Esophagus (tissue), 2 donors: ENCODE measurements around the gene EXT2. TPM values are rescaled to one million over a fixed set of nuclear protein-coding genes. Genes with fewer than 3 reads are reported as not detected.

Experiments used
- H3K27ac ChIP-seq, 2 donors: one replicate each; pipeline ENCODE4 v1.5.1; 2013; ENCODE audit warnings: low read depth in 2 of 2, mild to moderate bottlenecking in 2 of 2, inconsistent platforms in 1 of 2, low read length in 1 of 2, moderate library complexity in 1 of 2
- H3K27me3 ChIP-seq, 2 donors: one replicate each; pipeline ENCODE4 v1.6.1; 2013; ENCODE audit warnings: low read length in 2 of 2, control low read depth in 1 of 2, mild to moderate bottlenecking in 1 of 2; ENCODE audit not compliant: insufficient read depth in 2 of 2, control insufficient read depth in 1 of 2
- H3K36me3 ChIP-seq, 2 donors: one replicate each; pipeline ENCODE4 v1.6.1; 2013; ENCODE audit warnings: low read length in 1 of 2; ENCODE audit not compliant: control insufficient read depth in 2 of 2, insufficient read depth in 2 of 2
- H3K4me1 ChIP-seq, 2 donors: one replicate each; pipeline ENCODE4 v1.6.1; 2013; ENCODE audit warnings: low read length in 1 of 2; ENCODE audit not compliant: control insufficient read depth in 2 of 2, insufficient read depth in 2 of 2
- H3K4me3 ChIP-seq, 2 donors: one replicate each; pipeline ENCODE4 v1.5.1; 2013; ENCODE audit warnings: low read length in 2 of 2, mild to moderate bottlenecking in 2 of 2, low read depth in 1 of 2, moderate library complexity in 1 of 2
- H3K9me3 ChIP-seq, 2 donors: one replicate each; pipeline ENCODE4 v1.6.1; 2013; ENCODE audit warnings: mild to moderate bottlenecking in 2 of 2, low read depth in 1 of 2, low read length in 1 of 2, moderate library complexity in 1 of 2; ENCODE audit not compliant: control insufficient read depth in 2 of 2, insufficient read depth in 1 of 2
- WGBS, 2 donors: extraction: QIAGEN DNeasy Blood & Tissue Kit; methylation state at CpG; one replicate each; pipeline ENCODE4 v1.1.7; 2013; 5-methylcytosine and 5-hydroxymethylcytosine counted together
- polyA plus RNA-seq, 2 donors: library from polyadenylated mRNA; stranded (reverse); fragments of 200-250 nt; gene quantifications; one replicate each; pipeline ENCODE4 v1.2.3, GENCODE V29; 2013
- donor health status: healthy with polysubstance abuse.
- donor health status: Bipolar disorder and iron deficiency.

Gene EXT2
- polyA plus RNA-seq, 2 donors, result 13.5 to 16.4 TPM

DNA sequence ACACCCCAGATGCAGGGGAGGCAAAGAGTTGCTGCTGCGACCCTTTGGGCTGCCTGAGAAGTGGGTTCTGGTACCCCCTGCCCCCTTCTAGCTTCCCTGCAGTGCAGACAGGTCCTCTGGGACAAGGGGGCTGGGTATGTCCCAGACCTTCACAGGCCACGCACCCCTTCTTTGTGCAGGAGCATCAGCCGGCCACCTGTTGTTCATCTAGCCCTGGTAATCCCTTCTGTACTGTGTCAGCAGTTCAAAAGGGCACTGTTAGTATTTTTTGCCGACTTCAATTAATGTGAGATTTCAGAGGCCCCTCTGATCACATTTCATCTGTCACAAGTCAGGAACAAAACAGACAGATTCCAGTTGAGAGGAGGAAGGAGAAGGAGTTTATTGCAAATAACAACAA, 164.6 kb downstream of the EXT2 start:
- 60 to 64% methylated on average over 4 of the region's 4 CpGs for WGBS, 2 donors
- H3K36me3 ChIP-seq, result no peaks in the 10 kb centered on the region
- H3K4me1 ChIP-seq, result peaks cover 0 to 2% of the 10 kb centered on the region in 2 donors
- H3K27ac ChIP-seq, result no peak overlapping the region
- H3K4me3 ChIP-seq, result no peak overlapping the region
- peaks cover 0 to 2% of the 10 kb centered on the region in 2 donors for H3K9me3 ChIP-seq
- no peaks in the 10 kb centered on the region for H3K27me3 ChIP-seq

DNA sequence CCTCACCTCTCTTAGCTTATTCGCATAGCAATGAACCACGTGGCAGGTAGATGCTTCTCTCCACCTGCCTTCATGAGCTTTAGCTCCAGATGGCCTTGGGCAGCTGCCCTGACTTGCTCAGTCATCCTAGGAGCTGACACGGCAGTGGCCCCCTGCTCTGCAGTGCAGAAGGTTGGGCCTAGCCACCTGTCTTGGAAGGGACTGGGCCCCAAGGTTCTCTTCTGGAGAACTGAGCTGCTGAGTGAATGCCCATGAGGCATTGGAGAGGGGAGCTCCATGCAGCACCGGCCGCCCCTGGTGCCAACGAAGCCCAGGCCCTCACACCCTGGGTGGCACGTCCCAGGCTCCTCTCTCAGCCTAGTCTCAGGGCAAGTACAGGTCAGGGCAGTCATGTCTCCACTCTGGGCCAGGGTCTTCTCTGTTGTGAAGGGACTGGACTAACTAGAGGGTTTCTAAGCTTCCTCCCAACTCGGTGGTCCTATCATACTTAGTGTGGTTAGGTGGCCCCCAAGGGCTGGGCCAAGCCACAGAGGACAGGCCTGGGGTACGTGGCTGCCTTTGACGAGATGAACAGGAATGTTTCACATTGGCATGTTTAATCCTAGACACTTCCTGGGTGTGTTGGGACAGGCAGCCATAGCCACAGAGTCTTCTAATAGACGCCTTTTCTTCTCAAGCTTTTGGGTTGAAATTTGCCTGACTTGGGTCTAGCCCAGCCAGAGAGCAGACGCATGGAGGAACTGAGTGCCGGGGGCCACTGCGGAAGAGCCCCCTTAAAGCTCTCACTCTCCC, 166.5 kb downstream of the EXT2 start:
- Histone ChIP-seq H3K9me3 (peaks cover 0 to 2% of the 10 kb centered on the region in 2 donors), H3K27ac (no peak overlapping the region), H3K4me3 (no peak overlapping the region), H3K4me1 (peaks cover 0 to 2% of the 10 kb centered on the region in 2 donors), H3K27me3 (no peaks in the 10 kb centered on the region), H3K36me3 (no peaks in the 10 kb centered on the region)
- 78 to 80% methylated on average over 14 of the region's 14 CpGs for WGBS, 2 donors

DNA sequence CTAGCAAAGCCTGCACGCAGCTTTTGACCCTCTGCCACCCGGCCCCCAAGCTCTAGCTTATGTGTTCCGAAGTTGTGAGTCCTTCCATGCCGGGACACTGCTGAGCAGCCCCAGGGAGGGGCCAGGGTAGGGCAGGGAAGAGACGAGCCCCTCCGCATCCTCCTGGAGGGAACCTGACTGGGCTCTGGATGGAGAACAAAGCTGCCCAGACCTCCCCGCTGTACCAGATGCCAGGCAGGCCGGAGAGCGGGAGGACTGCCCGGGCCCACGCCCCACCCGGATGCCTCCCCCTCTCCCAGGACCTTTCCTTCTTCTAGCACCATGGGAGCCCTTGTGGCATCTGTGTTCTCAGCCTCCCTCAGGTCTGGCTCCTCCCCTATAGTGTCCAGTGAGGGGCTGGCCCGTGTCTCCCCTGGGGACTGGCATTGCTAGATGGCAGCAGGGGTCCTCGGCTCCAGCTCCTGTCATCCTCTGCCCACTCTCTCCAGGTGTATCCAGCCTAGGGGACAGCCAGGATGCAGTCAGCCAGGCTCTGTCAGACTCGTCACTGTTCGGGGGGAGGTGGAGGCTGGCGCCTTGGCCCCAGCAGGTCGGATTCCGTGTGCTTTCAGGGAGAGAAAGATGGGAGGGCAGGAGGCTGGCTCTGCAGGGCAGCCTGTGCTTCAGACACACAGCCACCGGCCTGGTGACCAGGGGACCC, 168.4 kb downstream of the EXT2 start:
- H3K4me1 ChIP-seq, result no peaks in the 10 kb centered on the region
- no peaks in the 10 kb centered on the region for H3K27me3 ChIP-seq
- H3K27ac ChIP-seq, result no peak overlapping the region
- H3K9me3 ChIP-seq, result no peaks in the 10 kb centered on the region
- no peaks in the 10 kb centered on the region for H3K36me3 ChIP-seq
- H3K4me3 ChIP-seq, result no peak overlapping the region
- WGBS, 2 donors, result 79 to 81% methylated on average over 20 of the region's 20 CpGs

DNA sequence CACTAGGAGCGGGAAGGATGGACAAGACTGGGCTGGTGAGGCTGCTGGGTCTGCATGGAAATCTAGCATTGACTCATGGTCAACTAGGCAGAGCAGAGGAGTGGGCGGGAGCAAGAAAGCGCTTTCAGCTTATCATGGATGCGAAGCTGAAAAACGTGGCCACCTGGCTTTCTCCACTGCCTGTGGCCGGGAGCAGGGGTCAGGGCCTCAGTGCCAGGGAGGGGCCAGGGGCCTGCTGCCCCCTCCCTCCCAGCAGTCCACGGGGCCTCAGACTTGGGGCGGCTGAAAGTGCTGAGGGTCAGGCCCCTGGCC, 168.9 kb downstream of the EXT2 start:
- Histone ChIP-seq H3K36me3 (no peaks in the 10 kb centered on the region), H3K27ac (no peak overlapping the region), H3K9me3 (no peaks in the 10 kb centered on the region), H3K4me3 (no peak overlapping the region), H3K27me3 (no peaks in the 10 kb centered on the region), H3K4me1 (no peaks in the 10 kb centered on the region)
- WGBS, 2 donors, result 76 to 78% methylated on average over 8 of the region's 8 CpGs

DNA sequence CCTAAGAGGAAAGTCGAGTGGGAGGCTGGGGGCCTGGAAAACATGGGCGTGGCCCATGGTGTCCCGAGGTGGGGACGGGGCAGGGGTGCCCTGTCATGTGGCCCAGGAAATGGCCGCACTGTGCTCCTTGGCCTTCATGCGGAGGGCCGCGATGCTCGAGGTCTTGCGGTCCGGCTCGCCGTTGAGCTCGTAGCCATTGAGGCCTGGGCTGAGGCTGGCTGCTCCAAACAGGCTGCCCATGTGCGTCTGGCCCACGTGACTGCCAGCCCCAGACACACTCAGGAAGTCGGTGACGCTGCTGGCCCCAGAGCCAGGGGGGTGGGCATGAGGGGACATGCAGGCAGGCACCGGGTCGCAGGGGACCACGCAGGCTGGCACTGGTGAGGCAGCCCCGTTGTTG, 169.3 kb downstream of the EXT2 start:
- no peaks in the 10 kb centered on the region for H3K36me3 ChIP-seq
- H3K9me3 ChIP-seq, result no peaks in the 10 kb centered on the region
- no peak overlapping the region for H3K27ac ChIP-seq
- no peaks in the 10 kb centered on the region for H3K27me3 ChIP-seq
- 88 to 90% methylated on average over 22 of the region's 22 CpGs for WGBS, 2 donors
- no peaks in the 10 kb centered on the region for H3K4me1 ChIP-seq
- H3K4me3 ChIP-seq, result no peak overlapping the region

DNA sequence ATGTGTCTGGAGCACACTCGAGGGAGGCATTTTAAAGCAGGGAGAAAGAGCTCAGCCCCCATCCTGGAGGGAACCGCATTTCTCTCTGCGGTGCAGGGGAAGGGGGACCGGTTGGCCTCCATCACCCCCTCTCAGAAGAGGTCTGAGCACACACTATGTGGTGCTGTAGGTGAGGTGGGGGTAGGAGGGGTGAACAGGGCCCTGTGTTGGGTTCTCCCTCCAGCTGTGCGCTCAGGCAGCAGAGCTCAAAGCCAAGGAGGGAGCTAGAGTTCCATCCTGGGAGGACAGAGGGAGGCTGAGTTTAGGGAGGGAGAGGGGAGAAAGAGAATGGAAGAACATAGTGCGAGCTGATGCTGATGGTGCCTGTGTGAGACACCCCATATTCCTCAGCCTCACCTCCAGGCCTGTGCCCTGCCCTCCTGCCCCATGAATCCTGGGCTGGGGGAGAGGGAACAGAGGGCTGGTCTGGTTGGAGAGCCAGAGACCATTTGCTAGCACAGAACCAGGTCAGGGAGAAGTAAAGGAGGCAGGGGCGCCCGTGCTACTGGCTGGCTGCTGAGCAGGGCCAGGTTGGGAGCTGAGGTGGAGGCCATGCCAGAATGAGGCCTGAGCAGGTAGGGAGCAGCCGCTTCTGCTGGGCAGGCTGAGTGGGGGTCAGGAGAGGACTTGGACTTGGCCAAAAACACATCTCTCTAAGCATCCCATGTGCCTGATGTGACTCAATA, 170.7 kb downstream of the EXT2 start:
- Histone ChIP-seq H3K4me1 (no peaks in the 10 kb centered on the region), H3K4me3 (no peak overlapping the region), H3K27me3 (no peaks in the 10 kb centered on the region), H3K9me3 (no peaks in the 10 kb centered on the region), H3K27ac (no peak overlapping the region), H3K36me3 (no peaks in the 10 kb centered on the region)
- WGBS, 2 donors, result 78% methylated on average over 9 of the region's 9 CpGs

DNA sequence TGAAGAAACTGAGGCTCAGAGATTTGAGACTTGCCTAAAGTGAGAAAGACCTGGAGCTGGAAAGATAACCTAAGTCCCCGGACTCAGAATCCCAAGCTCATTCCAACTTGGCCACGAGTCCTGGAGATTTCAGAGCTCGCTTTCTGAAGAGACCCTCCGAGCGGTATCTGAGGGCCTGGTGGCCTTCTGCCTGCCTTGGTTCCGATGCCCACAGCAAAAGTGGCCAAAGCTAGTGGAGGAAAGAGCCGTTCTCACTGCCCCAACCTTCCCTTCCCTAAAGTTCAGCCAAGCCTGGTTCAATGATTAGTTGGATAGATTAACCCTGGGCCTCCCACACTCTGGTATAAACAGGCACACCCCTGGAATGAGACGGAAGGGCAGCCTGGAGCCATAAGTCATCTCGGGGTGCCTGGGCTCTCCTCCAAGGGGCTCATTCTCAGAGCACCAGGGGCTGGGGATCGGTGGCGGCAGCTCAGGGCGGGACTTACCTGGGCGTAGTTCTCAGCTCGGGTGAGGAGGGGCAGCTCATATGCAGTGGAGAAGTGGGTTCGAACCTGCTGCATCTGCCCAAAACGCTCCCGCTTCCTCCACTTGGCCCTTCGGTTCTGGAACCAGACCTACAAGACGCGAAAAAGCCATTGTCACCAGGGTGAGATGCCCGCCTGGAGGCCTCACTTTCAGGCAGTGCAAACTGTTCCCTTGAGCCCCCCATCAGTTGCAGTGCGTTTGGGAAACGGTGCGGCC, 171.7 kb downstream of the EXT2 start:
- Histone ChIP-seq H3K27ac (no peak overlapping the region), H3K4me1 (no peaks in the 10 kb centered on the region), H3K9me3 (no peaks in the 10 kb centered on the region), H3K36me3 (no peaks in the 10 kb centered on the region), H3K27me3 (no peaks in the 10 kb centered on the region), H3K4me3 (no peak overlapping the region)
- WGBS, 2 donors, result 84 to 85% methylated on average over 24 of the region's 24 CpGs

DNA sequence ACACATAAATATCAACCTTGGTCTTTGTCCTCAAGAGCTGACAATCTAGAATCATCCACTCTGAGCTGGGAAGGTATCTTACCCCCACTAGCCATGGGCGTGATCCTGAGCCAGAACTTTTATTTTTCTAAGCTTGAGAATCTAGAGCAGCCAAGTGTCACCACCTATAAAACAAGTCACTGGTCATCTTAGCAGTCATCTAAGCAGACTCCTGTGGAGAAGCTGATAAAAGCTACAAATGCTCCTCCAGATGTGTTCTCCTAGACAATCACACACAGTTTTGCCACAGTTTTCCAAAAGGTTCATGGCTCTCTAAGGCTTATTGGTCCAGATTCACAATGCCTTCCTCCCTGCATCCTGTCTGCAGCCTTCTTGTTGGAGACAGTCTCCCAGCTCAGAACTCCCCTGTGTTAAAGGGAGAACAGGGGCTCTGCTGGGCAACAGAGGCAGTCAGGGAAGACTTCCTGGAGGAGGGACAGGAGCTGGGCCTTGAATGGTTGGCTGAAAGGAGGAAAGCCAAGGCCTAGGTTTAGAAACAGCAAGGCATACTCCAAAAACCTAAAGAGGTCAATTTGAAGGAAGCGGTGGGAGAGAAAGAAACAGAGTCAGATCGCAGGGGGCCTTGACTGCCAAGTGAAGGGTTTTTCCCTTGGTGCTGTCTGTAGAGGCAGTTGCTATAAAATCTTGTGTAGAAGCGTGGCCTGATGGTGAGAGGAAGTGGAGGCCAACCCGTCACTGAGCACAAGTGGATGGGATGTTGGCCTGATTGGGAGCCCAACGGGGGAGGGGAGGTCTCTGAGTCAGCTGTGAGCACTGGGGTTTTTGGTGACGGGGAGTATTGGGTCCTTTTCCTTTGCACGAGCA, 172.5 kb downstream of the EXT2 start:
- Histone ChIP-seq H3K9me3 (no peaks in the 10 kb centered on the region), H3K4me3 (no peak overlapping the region), H3K36me3 (no peaks in the 10 kb centered on the region), H3K27me3 (no peaks in the 10 kb centered on the region), H3K4me1 (no peaks in the 10 kb centered on the region), H3K27ac (no peak overlapping the region)
- 80 to 84% methylated on average over 8 of the region's 8 CpGs for WGBS, 2 donors
